ENCODE data around the gene ROCK1. TPM values are rescaled to one million over a fixed set of nuclear protein-coding genes. Genes with fewer than 3 reads are reported as not detected.
A peak's percentile ranks its signal among the peaks of the same experiment; 100 is the strongest.

Gene ROCK1
- total RNA-seq, 1 donor from 2014 or later: 35.3 TPM

- TF ChIP-seq CTCF (IDR thresholded peaks at IDR 0.05; ENCODE audit: insufficient read depth, low read length, poor library complexity, severe bottlenecking): no peak
- no peaks in the 10 kb centered on the region for H3K36me3 ChIP-seq (ENCODE audit: control insufficient read depth, insufficient read depth, low read length)
- DNase-seq (ENCODE audit: low read depth): no peak
- H3K27me3 ChIP-seq (ENCODE audit: control insufficient read depth, insufficient read depth, low read length): no peaks in the 10 kb centered on the region
- H3K4me3 ChIP-seq (ENCODE audit: low read depth, low read length): peak overlapping the region; percentile 65
These were observed 784 bp downstream of the ROCK1 start for GRCh38 chr18:21110713-21111345.

GRCh38 chr18:21109936-21110712 lies 1.5 kb downstream of the ROCK1 start:
- TF ChIP-seq CTCF (IDR thresholded peaks at IDR 0.05; ENCODE audit: insufficient read depth, low read length, poor library complexity, severe bottlenecking): no peak
- Histone ChIP-seq H3K27me3 (ENCODE audit: control insufficient read depth, insufficient read depth, low read length) (no peaks in the 10 kb centered on the region), H3K4me3 (ENCODE audit: low read depth, low read length) (peak overlapping the region; percentile 65), H3K36me3 (ENCODE audit: control insufficient read depth, insufficient read depth, low read length) (no peaks in the 10 kb centered on the region)
- no peak for DNase-seq (ENCODE audit: low read depth)

GRCh38 chr18:21105936-21106335 lies 5.7 kb downstream of the ROCK1 start:
- Histone ChIP-seq H3K27me3 (ENCODE audit: control insufficient read depth, insufficient read depth, low read length) (no peaks in the 10 kb centered on the region), H3K36me3 (ENCODE audit: control insufficient read depth, insufficient read depth, low read length) (no peaks in the 10 kb centered on the region), H3K4me3 (ENCODE audit: low read depth, low read length) (no peak overlapping the region)
- TF ChIP-seq CTCF (IDR thresholded peaks at IDR 0.05; ENCODE audit: insufficient read depth, low read length, poor library complexity, severe bottlenecking): no peak
- DNase-seq (ENCODE audit: low read depth): no peak

GRCh38 chr18:21101172-21101571 lies 10.4 kb downstream of the ROCK1 start:
- no peaks in the 10 kb centered on the region for H3K36me3 ChIP-seq (ENCODE audit: control insufficient read depth, insufficient read depth, low read length)
- no peaks in the 10 kb centered on the region for H3K27me3 ChIP-seq (ENCODE audit: control insufficient read depth, insufficient read depth, low read length)
- TF ChIP-seq CTCF (IDR thresholded peaks at IDR 0.05; ENCODE audit: insufficient read depth, low read length, poor library complexity, severe bottlenecking): no peak
- no peak for DNase-seq (ENCODE audit: low read depth)
- no peak overlapping the region for H3K4me3 ChIP-seq (ENCODE audit: low read depth, low read length)

- H3K36me3 ChIP-seq (ENCODE audit: control insufficient read depth, insufficient read depth, low read length): no peaks in the 10 kb centered on the region
- TF ChIP-seq CTCF (IDR thresholded peaks at IDR 0.05; ENCODE audit: insufficient read depth, low read length, poor library complexity, severe bottlenecking): no peak
- no peak overlapping the region for H3K4me3 ChIP-seq (ENCODE audit: low read depth, low read length)
- no peaks in the 10 kb centered on the region for H3K27me3 ChIP-seq (ENCODE audit: control insufficient read depth, insufficient read depth, low read length)
- DNase-seq (ENCODE audit: low read depth): no peak
These were observed 10.9 kb downstream of the ROCK1 start for GRCh38 chr18:21100678-21101077.

Data from kidney epithelial cell (primary cell).